Tibial nerve (tissue), 4 donors: ENCODE data around the gene COL6A5. TPM values are rescaled to one million over a fixed set of nuclear protein-coding genes. Genes with fewer than 3 reads are reported as not detected.

Source experiments
- DNase-seq, 2 donors: peaks; one replicate each; pipeline ENCODE4 v3.0.0-alpha.2; 2019; ENCODE audit warnings: low spot score in 2 of 2
- H3K27ac ChIP-seq, 4 donors: fragments of 200-600 bp; sonication (generic) in 3 of 4; one replicate each; pipeline ENCODE4 v1.5.1; 2017 to 2019; ENCODE audit warnings: mild to moderate bottlenecking in 1 of 4
- H3K27me3 ChIP-seq, 2 donors: fragments of 200-600 bp; sonication (generic) in 1 of 2; one replicate each; pipeline versions ENCODE4 v1.5.1 to v1.6.0; 2017 to 2019
- H3K36me3 ChIP-seq, 3 donors: fragments of 200-600 bp; sonication (generic); one replicate each; pipeline ENCODE4 v1.5.1; 2018 to 2019
- H3K4me1 ChIP-seq, 4 donors: fragments of 200-600 bp; sonication (generic) in 3 of 4; one replicate each; pipeline ENCODE4 v1.5.1; 2017 to 2019
- H3K4me3 ChIP-seq, 4 donors: fragments of 200-600 bp; sonication (generic) in 3 of 4; one replicate each; pipeline ENCODE4 v1.5.1; 2017 to 2019; ENCODE audit warnings: mild to moderate bottlenecking in 1 of 4, moderate library complexity in 1 of 4
- H3K9me3 ChIP-seq, 4 donors: fragments of 200-600 bp; sonication (generic) in 3 of 4; one replicate each; pipeline ENCODE4 v1.5.1; 2017 to 2019
- CTCF ChIP-seq, 5 experiments: fragments of 200-600 bp in 3 of 5; fragments of 450-650 bp in 2 of 5; sonication (generic) in 3 of 5; IDR thresholded peaks; one replicate each; pipeline ENCODE4 v1.5.1; 2016 to 2019; ENCODE audit warnings: antibody characterized with exemption in 5 of 5, mild to moderate bottlenecking in 3 of 5, moderate library complexity in 2 of 5
- EP300 ChIP-seq, 2 donors: sonication (generic); formaldehyde crosslinking; IDR thresholded peaks; one replicate each; pipeline ENCODE4 v1.6.1; 2017; ENCODE audit warnings: antibody characterized with exemption in 2 of 2, mild to moderate bottlenecking in 1 of 2
- POLR2A ChIP-seq, 2 donors: fragments of 450-650 bp; IDR thresholded peaks; one replicate each; pipeline ENCODE4 v1.6.1; 2017; ENCODE audit warnings: antibody characterized with exemption in 2 of 2, mild to moderate bottlenecking in 2 of 2, moderate library complexity in 2 of 2
- WGBS, 2 donors: methylation state at CpG; one replicate each; pipeline ENCODE4 v1.1.5; 2018; 5-methylcytosine and 5-hydroxymethylcytosine counted together
- total RNA-seq, 4 donors: library from RNA; depleted of rRNA; stranded (reverse); fragments of >200 nt; gene quantifications; one replicate each; pipeline ENCODE4 v1.1.0, GENCODE V29; 2016

COL6A5 gene
- total RNA-seq, 4 donors from 2014 or later, result not detected

- Histone ChIP-seq H3K4me3 (no peak overlapping the region), H3K9me3 (no peaks in the 10 kb centered on the region), H3K27ac (no peak overlapping the region), H3K36me3 (no peaks in the 10 kb centered on the region), H3K4me1 (no peaks in the 10 kb centered on the region), H3K27me3 (no peaks in the 10 kb centered on the region)
- TF ChIP-seq CTCF (IDR thresholded peaks at IDR 0.05) (no peak), POLR2A (IDR thresholded peaks at IDR 0.05) (no peak), EP300 (IDR thresholded peaks at IDR 0.05) (no peak)
- DNase-seq, result no peak
- 84% methylated on average over 1 of the region's 1 CpG for WGBS, 2 donors
These were observed 29.4 kb downstream of the COL6A5 start for GRCh38 chr3:130374908-130375307.

- Histone ChIP-seq H3K9me3 (no peaks in the 10 kb centered on the region), H3K4me1 (no peaks in the 10 kb centered on the region), H3K27me3 (no peaks in the 10 kb centered on the region), H3K27ac (no peak overlapping the region), H3K36me3 (no peaks in the 10 kb centered on the region), H3K4me3 (no peak overlapping the region)
- TF ChIP-seq POLR2A (IDR thresholded peaks at IDR 0.05), result no peak
- TF ChIP-seq CTCF (IDR thresholded peaks at IDR 0.05), result no peak
- no peak for TF ChIP-seq EP300 (IDR thresholded peaks at IDR 0.05)
- DNase-seq, result no peak
- 52 to 88% methylated on average over 1 of the region's 1 CpG for WGBS, 2 donors
These were observed 32.6 kb downstream of the COL6A5 start for GRCh38 chr3:130377960-130378676.

- Histone ChIP-seq H3K4me3 (no peak overlapping the region), H3K27ac (no peak overlapping the region), H3K36me3 (no peaks in the 10 kb centered on the region), H3K4me1 (no peaks in the 10 kb centered on the region), H3K27me3 (no peaks in the 10 kb centered on the region), H3K9me3 (no peaks in the 10 kb centered on the region)
- no peak for TF ChIP-seq EP300 (IDR thresholded peaks at IDR 0.05)
- no peak for TF ChIP-seq CTCF (IDR thresholded peaks at IDR 0.05)
- no peak for TF ChIP-seq POLR2A (IDR thresholded peaks at IDR 0.05)
- 70 to 87% methylated on average over 7 of the region's 7 CpGs for WGBS, 2 donors
- DNase-seq, result no peak
These were observed 33.3 kb downstream of the COL6A5 start for GRCh38 chr3:130378677-130379191.

- Histone ChIP-seq H3K36me3 (no peaks in the 10 kb centered on the region), H3K27me3 (no peaks in the 10 kb centered on the region), H3K4me1 (no peaks in the 10 kb centered on the region), H3K9me3 (no peaks in the 10 kb centered on the region), H3K27ac (no peak overlapping the region), H3K4me3 (no peak overlapping the region)
- no peak for TF ChIP-seq POLR2A (IDR thresholded peaks at IDR 0.05)
- no peak for TF ChIP-seq CTCF (IDR thresholded peaks at IDR 0.05)
- no peak for TF ChIP-seq EP300 (IDR thresholded peaks at IDR 0.05)
- no peak for DNase-seq
- 76 to 84% methylated on average over 6 of the region's 6 CpGs for WGBS, 2 donors
These were observed 33.8 kb downstream of the COL6A5 start for GRCh38 chr3:130379274-130379673.

- H3K36me3 ChIP-seq, result no peaks in the 10 kb centered on the region
- H3K27ac ChIP-seq, result no peak overlapping the region
- H3K4me1 ChIP-seq, result no peaks in the 10 kb centered on the region
- no peak overlapping the region for H3K4me3 ChIP-seq
- no peak for TF ChIP-seq EP300 (IDR thresholded peaks at IDR 0.05)
- TF ChIP-seq CTCF (IDR thresholded peaks at IDR 0.05), result no peak
- no peak for TF ChIP-seq POLR2A (IDR thresholded peaks at IDR 0.05)
- H3K27me3 ChIP-seq, result no peaks in the 10 kb centered on the region
- H3K9me3 ChIP-seq, result no peaks in the 10 kb centered on the region
- no peak for DNase-seq
These were observed 34.9 kb downstream of the COL6A5 start for GRCh38 chr3:130380398-130380797.
